Caco-2 (cell line): ENCODE results near the gene GLI3. TPM values are rescaled to one million over a fixed set of nuclear protein-coding genes. Genes with fewer than 3 reads are reported as not detected.

ENCODE experiments used
- BruUV-seq: library from RNA; stranded (reverse); fragments of 400-500 nt; replicated peaks from 2 replicates; lab custom pipeline; 2021; lab: Mats Ljungman, UMichigan
- CTCF ChIA-PET: fragments of 300-600 bp; sonication (Branson Sonifier 250); formaldehyde crosslinking; loops from one replicate; lab custom pipeline; 2022; ENCODE audit warnings: antibody characterized with exemption; lab: Charles Lee
- POLR2A ChIA-PET: fragments of 300-600 bp; sonication (Branson Sonifier 250); formaldehyde crosslinking; loops from one replicate; lab custom pipeline; 2022; ENCODE audit warnings: antibody characterized with exemption; lab: Charles Lee
- DNase-seq, 2 experiments: peaks; one replicate each; pipeline versions ENCODE4 v3.0.0 to v3.0.0-alpha.2; 2020 to 2022
- H3K27me3 ChIP-seq: replicated peaks from 2 replicates; pipeline ENCODE4 v1.6.0; 2011; ENCODE audit warnings: low read length; ENCODE audit not compliant: control insufficient read depth, insufficient read depth
- H3K36me3 ChIP-seq: 2 replicates; pipeline ENCODE4 v1.5.1; 2011; ENCODE audit warnings: low read length; ENCODE audit not compliant: control insufficient read depth, insufficient read depth
- H3K4me1 ChIP-seq: fragments of 250-450 bp; sonication (Bioruptor Pico); 2 replicates; pipeline ENCODE4 v1.5.1; 2020; ENCODE audit warnings: mild to moderate bottlenecking
- H3K4me3 ChIP-seq: 2 replicates; pipeline ENCODE4 v1.5.1; 2011; ENCODE audit warnings: low read depth, mild to moderate bottlenecking, control low read depth, low read length
- H3K9me3 ChIP-seq: fragments of 250-450 bp; sonication (Bioruptor Pico); 2 replicates; pipeline ENCODE4 v1.5.1; 2020; ENCODE audit warnings: mild to moderate bottlenecking, moderate library complexity
- H3K27ac Mint-ChIP-seq: one replicate; pipeline ENCODE4 v1.8.0; 2022; ENCODE audit warnings: mixed read lengths; ENCODE audit not compliant: unreplicated experiment
- H3K27me3 Mint-ChIP-seq: one replicate; pipeline ENCODE4 v1.8.0; 2022; ENCODE audit warnings: mixed read lengths; ENCODE audit not compliant: insufficient read depth, unreplicated experiment
- H3K36me3 Mint-ChIP-seq: one replicate; pipeline ENCODE4 v1.8.0; 2022; ENCODE audit warnings: mild to moderate bottlenecking, mixed read lengths; ENCODE audit not compliant: insufficient read depth, unreplicated experiment
- H3K4me1 Mint-ChIP-seq: one replicate; pipeline ENCODE4 v1.8.0; 2022; ENCODE audit warnings: low read depth, mixed read lengths; ENCODE audit not compliant: unreplicated experiment
- H3K4me3 Mint-ChIP-seq: one replicate; pipeline ENCODE4 v1.8.0; 2022; ENCODE audit warnings: mild to moderate bottlenecking, moderate library complexity, mixed read lengths; ENCODE audit not compliant: unreplicated experiment
- H3K9me3 Mint-ChIP-seq: one replicate; pipeline ENCODE4 v1.8.0; 2022; ENCODE audit warnings: mixed read lengths; ENCODE audit not compliant: unreplicated experiment
- intact Hi-C: fragments of 100-400 bp; cut with micrococcal nuclease; formaldehyde crosslinking; loops from one replicate; pipeline ENCODE4 v1.10.0; 2022; ENCODE audit not compliant: unreplicated experiment
- total RNA-seq: library from RNA; stranded (reverse); gene quantifications from 2 replicates; pipeline ENCODE4 v1.2.3, GENCODE V29; 2022
- TF ChIP-seq, protein P1 (sequence below), 2 experiments: fragments of 200-600 bp in 1 of 2; IDR thresholded peaks; 1 replicate in 1 of 2; 2 replicates in 1 of 2; pipeline versions ENCODE4 v1.5.1 to v1.8.0; 2011 to 2022; ENCODE audit warnings: antibody characterized with exemption in 1 of 2, control low read depth in 1 of 2, inconsistent platforms in 1 of 2, low read depth in 1 of 2, low read length in 1 of 2, mild to moderate bottlenecking in 1 of 2, moderate library complexity in 1 of 2; ENCODE audit not compliant: insufficient read depth in 1 of 2, severe bottlenecking in 1 of 2, unreplicated experiment in 1 of 2

GLI3 gene
- total RNA-seq, 1 experiment from 2014 or later: 1.00 TPM

DNA sequence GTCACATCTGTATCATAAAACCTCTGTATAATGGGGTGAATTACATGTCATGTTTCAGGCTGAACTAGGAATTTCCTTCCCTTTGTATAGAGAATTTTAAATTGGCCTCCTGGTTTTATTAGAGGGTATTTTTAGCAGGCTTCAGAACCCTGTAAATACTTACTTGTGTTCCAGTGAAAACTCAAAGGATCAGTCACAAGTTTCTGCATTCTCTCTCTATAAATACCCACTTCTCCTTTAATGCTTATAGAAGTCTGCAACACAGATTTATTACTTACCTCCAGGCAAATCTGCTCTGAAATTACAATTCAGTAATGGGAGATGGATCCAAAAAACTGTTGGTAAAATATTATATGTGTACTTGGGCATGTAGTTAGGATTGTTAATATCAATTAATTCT lies 161.6 kb downstream of the GLI3 start:
- Mint-ChIP-seq H3K27me3 (peaks cover 5% of the 10 kb centered on the region), H3K4me3 (no peak overlapping the region), H3K9me3 (no peaks in the 10 kb centered on the region), H3K27ac (no peak overlapping the region), H3K4me1 (no peaks in the 10 kb centered on the region), H3K36me3 (no peaks in the 10 kb centered on the region)
- POLR2A ChIA-PET: no interaction called here
- TF ChIP-seq, protein P1, sequence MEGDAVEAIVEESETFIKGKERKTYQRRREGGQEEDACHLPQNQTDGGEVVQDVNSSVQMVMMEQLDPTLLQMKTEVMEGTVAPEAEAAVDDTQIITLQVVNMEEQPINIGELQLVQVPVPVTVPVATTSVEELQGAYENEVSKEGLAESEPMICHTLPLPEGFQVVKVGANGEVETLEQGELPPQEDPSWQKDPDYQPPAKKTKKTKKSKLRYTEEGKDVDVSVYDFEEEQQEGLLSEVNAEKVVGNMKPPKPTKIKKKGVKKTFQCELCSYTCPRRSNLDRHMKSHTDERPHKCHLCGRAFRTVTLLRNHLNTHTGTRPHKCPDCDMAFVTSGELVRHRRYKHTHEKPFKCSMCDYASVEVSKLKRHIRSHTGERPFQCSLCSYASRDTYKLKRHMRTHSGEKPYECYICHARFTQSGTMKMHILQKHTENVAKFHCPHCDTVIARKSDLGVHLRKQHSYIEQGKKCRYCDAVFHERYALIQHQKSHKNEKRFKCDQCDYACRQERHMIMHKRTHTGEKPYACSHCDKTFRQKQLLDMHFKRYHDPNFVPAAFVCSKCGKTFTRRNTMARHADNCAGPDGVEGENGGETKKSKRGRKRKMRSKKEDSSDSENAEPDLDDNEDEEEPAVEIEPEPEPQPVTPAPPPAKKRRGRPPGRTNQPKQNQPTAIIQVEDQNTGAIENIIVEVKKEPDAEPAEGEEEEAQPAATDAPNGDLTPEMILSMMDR (IDR thresholded peaks at IDR 0.05; ENCODE audit: insufficient read depth in 1 of 2, low read depth in 1 of 2, low read length in 1 of 2, severe bottlenecking in 1 of 2, unreplicated experiment in 1 of 2): no peak
- Histone ChIP-seq H3K4me3 (no peak overlapping the region), H3K9me3 (no peaks in the 10 kb centered on the region), H3K4me1 (no peaks in the 10 kb centered on the region), H3K36me3 (no peaks in the 10 kb centered on the region), H3K27me3 (no peaks in the 10 kb centered on the region; the same call in 1 of the 2 replicates)
- intact Hi-C loops: no loop called here
- no TSS peak for BruUV-seq
- CTCF ChIA-PET: no interaction called here
- DNase-seq: no peak

- Histone ChIP-seq H3K9me3 (no peaks in the 10 kb centered on the region), H3K4me1 (no peaks in the 10 kb centered on the region), H3K36me3 (no peaks in the 10 kb centered on the region), H3K27me3 (no peaks in the 10 kb centered on the region; the same call in 1 of the 2 replicates), H3K4me3 (no peak overlapping the region)
- no peaks in the 10 kb centered on the region for H3K36me3 Mint-ChIP-seq
- CTCF ChIA-PET: no interaction called here
- no peak overlapping the region for H3K4me3 Mint-ChIP-seq
- peaks cover 5% of the 10 kb centered on the region for H3K27me3 Mint-ChIP-seq
- no peaks in the 10 kb centered on the region for H3K4me1 Mint-ChIP-seq
- no peaks in the 10 kb centered on the region for H3K9me3 Mint-ChIP-seq
- no TSS peak for BruUV-seq
- no peak for DNase-seq
- intact Hi-C loops: no loop called here
- H3K27ac Mint-ChIP-seq: no peak overlapping the region
- POLR2A ChIA-PET: no interaction called here
- TF ChIP-seq, protein P1 (IDR thresholded peaks at IDR 0.05; ENCODE audit: insufficient read depth in 1 of 2, low read depth in 1 of 2, low read length in 1 of 2, severe bottlenecking in 1 of 2, unreplicated experiment in 1 of 2): no peak
Observed at GRCh38 chr7:42074076-42074475, 162.9 kb downstream of the GLI3 start.

GRCh38 chr7:42071372-42072261 lies 165.4 kb downstream of the GLI3 start:
- DNase-seq: no peak
- H3K36me3 Mint-ChIP-seq: no peaks in the 10 kb centered on the region

More at GRCh38 chr7:42071372-42072261, 165.4 kb downstream of the GLI3 start:
- no TSS peak for BruUV-seq
- Mint-ChIP-seq H3K27ac (no peak overlapping the region), H3K4me1 (no peaks in the 10 kb centered on the region), H3K27me3 (peaks cover 5% of the 10 kb centered on the region), H3K4me3 (no peak overlapping the region), H3K9me3 (no peaks in the 10 kb centered on the region)
- Histone ChIP-seq H3K9me3 (no peaks in the 10 kb centered on the region), H3K4me1 (no peaks in the 10 kb centered on the region), H3K4me3 (no peak overlapping the region), H3K36me3 (no peaks in the 10 kb centered on the region), H3K27me3 (no peaks in the 10 kb centered on the region; the same call in 1 of the 2 replicates)
- POLR2A ChIA-PET: no interaction called here
- CTCF ChIA-PET: interaction anchor here (1.1 kb wide), 1 partner anchor 131 kb away, joined by 3 read pairs; no protein-coding TSS in a partner anchor
- intact Hi-C loops: no loop called here
- TF ChIP-seq, protein P1 (IDR thresholded peaks at IDR 0.05; ENCODE audit: insufficient read depth in 1 of 2, low read depth in 1 of 2, low read length in 1 of 2, severe bottlenecking in 1 of 2, unreplicated experiment in 1 of 2): peak in 1 of 2 experiments; percentile 1
